Stimulated activated CD4-positive, alpha-beta T cell treated with anti-CD3 and anti-CD28 coated beads, Interleukin-4, amount 100 ng/mL, for 1 hour (primary cell): ENCODE results near the gene NHEJ1.
A peak's percentile ranks its signal among the peaks of the same experiment; 100 is the strongest.

Experiments used
- DNase-seq: peaks from one replicate; pipeline ENCODE4 v3.0.0-alpha.2; 2020

The NHEJ1 gene

GRCh38 chr2:219182331-219183150 is 21.9 kb upstream of the NHEJ1 start:
- DNase-seq: no peak

DNA sequence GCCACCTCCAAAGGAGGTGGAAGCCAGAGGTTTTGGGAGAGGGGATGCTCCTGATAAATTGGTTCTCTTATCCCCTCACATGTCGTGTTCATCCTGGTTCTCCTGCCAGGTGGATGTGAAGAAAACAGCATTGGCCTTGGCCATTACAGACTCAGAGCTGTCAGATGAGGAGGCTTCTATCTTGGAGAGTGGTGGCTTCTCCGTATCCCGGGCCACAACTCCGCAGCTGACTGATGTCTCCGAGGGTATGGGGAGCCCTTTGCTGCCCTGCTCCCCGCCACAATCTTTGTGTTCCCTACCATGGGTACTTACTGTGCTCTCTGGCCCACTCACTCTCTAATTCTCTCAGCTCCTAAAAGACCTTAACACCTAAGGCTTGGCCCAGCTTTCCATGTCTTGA is 20.9 kb upstream of the NHEJ1 start:
- DNase-seq: no peak

DNA sequence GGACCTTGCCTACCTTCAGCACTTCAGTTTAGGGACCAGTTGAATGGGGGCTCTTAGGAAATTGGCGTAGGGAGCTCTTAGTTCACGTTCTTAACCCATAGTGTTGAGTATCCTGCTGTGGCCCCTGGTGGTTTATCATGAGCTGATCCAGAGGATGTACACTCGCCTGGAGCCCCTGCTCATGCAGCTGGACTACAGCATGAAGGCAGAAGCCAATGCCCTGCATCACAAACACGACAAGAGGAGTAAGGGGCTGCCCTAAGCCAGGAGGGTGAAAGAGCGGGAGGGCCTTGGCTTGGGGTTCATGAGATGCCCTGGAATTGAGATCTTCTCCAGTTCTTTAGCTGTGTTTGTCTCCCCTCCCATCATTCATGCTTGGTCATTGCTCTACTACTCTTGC is 20.3 kb upstream of the NHEJ1 start:
- DNase-seq: no peak

GRCh38 chr2:219179601-219180465 is 19.2 kb upstream of the NHEJ1 start:
- no peak for DNase-seq

- peak; percentile 42 for DNase-seq
Observed at GRCh38 chr2:219178377-219179175, 18.0 kb upstream of the NHEJ1 start.

DNA sequence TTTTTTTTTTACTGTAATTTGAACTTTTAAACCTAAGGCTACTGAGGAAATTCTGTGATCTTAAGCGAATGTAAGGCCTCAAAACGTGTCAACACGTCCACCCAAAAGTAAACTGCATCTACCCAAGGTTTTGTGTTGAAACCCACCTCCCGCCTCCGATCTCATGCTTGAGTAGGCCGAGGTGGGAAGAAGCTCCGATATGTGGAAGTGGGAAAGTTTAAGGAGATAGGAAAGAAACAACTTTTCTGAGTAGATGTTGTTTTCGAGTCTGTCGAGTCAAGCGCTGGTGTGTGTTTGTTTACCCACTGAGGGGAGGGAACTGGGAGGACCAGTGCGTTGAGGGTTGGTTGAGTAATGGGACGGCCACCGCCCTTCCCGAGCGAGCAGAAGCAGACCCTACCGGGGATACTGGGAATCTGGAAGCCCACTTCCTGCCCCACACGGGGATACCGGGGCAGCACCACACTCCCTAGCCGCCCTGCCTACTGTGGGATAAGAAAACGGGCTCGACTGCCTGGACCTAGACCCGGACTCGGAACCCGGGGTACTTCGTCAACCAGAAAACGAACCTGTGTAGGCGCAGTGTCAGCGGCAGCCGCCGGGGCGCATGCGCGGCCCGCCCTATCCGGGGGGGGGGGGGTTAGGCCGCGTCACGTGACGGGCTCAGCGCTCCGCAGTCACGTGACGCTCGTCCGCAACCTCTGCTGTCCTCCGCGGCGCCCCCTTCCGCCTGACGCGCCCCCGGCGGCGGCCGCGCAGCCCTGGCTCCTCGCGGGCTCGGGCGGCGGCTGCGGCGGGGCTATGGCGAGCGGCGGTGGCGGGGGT is 17.1 kb upstream of the NHEJ1 start, which contains the start of gene RETREG2:
Gene RETREG2, plus strand, starts transcription at position 724 of the 825 bp plus-strand sequence. Its CDS starts 78 bp downstream, at position 802.
- peak; percentile 79 for DNase-seq

DNA sequence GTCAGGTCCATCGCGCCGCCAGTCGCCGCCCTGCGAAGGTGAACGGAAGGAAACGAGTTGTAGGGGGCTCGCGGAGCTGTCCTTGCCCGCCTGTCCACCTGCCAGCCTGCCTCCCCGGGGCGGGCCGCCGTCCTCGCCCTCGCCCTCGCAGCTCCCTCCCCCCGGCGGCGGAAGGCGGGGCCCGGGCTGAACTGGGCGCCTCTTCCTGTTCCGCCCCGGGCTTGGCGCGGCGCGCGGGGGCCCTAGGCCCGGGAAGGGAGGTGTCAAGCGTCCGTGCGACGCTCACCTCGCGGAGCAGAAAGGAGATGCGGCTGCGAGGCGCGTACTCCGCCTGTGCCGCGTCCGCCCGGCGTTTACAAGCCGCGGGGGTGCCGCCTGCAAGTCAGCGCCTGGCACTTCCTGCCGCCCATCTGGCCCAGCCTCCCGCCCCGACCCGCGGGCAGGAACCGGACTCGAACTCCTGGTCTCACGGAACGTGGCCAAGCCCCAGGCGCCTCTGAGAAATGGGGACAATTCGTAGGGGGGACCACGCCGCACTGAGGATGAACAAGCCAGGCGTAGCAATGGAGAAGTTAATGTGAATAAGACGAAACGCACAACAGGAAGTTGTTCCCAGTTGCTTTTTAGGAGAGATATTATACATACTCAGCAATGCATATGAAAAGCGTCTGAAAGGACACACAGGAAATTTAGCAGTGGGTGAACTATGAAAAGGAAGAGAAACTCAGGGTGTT is 16.4 kb upstream of the NHEJ1 start, which contains the start of gene CNPPD1:
Gene CNPPD1, minus strand, starts transcription at position 108 of the 734 bp plus-strand sequence. Its CDS starts 97 bp downstream, at position 11.
- DNase-seq: peak; percentile 88

DNA sequence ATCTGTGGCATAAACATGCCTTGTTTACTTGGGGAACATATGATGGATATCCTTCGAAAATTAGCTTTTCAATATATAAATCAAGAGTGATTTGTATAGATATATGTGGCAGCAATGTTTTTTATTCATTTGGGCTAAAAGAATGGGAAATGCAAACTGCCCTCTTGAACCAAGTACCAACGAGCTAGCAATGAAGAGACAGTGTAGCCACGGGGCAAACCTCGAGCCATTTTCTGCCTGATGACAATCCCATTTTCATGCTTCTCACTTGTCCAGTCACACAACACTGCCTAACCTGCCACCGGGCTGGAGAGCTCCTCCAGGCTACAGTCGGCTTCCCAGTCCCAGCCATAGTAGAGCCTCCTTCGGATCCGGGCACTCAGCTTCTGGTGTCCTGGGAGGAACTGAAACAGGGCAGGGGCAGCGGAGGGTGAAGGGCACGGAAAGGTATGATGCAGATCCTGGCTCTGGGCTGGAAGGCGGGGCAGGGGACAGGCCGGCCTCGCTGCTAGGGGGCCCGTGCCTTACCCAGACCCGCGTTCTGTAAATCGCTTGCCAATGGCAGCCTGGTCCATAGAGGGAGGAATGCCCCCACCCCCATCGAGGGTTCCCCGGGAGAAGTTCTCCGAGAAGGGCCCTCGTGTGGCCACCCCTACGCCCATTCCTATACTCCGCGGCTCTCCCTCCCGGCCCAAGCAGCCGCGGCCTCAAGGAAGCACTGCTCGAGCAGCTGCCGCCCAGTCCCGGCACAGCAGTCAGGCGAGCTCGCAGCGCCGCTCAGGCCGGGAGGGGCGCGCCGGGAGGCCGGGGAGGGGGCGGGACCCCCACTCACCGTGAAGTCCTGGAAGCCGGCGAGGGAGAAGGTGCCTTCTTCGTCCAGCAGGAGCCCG is 15.6 kb upstream of the NHEJ1 start:
- DNase-seq: peak; percentile 38

DNA sequence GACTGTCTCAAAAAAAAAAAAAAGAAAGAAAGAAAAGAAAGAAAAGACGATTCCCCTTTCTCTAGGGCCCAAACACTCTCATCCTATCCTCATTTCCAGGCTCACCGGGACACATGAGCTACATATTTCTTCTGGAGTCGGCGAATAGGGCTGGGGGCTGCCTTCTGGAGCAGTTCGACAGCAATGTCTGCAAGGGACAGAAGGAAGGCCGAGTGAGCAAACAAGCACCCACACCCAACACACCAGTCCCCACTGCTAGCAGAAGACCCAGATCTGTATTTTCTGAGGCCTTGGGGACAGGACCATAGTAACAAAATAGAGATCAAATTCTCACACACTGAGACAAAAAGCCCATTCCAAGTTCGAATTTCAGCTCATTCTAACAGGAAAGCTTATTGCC is 14.9 kb upstream of the NHEJ1 start:
- DNase-seq: no peak

DNA sequence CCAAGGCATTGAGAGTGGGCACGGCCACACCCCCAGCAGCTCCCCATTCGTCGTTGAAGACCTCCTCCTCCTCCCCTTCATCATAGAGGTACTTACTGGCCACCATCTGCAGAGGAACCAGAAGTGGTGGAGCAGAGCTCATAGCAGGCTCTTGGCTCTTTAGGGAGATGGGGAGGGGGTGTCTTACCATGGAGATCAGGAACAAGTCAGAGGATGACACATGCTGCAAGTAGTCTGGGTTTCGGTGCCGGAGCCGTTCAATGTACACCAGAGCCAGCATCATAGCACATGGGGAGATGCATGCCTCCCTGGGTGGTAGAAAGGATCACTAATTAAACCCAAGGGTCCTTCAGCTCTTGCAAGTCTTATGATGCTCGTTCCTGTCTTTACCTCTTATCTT is 14.2 kb upstream of the NHEJ1 start:
- DNase-seq: no peak

GRCh38 chr2:219174146-219174545 is 13.5 kb upstream of the NHEJ1 start:
- no peak for DNase-seq

DNA sequence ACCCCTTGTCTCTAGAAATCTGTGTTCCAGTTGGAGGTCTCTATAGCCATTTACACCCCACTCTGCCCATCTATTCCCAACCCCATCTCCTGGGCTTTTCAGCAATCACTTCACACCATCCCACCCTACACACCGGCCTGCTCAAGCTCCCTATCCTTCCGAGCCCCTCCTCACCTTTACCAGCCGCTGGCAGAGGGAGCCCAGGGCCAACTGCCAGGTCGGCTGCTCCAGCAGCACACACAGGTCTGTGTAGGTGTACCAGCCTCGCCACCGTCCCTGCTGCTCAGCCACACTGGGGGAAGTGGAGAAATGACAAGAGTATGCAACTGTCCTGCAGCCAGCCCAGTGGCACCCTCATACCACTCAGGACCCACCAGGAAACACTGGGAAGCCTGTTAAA is 12.6 kb upstream of the NHEJ1 start:
- DNase-seq: no peak

- DNase-seq: no peak
Observed at GRCh38 chr2:219172231-219173154, 11.9 kb upstream of the NHEJ1 start.

DNA sequence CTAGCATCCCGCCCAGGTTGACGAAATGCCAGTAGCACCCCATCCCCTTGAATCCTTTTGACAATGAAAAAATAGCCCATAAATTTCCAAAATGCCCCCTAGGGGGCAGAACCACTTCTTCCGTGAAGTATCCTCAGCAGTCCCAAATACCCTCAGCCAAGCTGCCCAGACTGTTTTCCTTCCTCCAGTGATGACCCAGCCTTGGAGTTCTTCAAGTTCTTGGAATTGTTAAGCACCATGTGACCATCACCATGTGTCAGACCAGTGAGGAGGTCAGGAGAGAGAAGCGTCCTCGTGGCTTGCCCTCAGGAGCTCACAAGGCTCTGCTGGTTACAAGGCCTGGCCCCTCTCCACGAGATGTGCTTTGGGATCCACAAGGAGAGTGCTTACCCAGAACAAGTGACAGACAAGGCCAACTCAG is 10.6 kb upstream of the NHEJ1 start:
- DNase-seq: no peak

DNA sequence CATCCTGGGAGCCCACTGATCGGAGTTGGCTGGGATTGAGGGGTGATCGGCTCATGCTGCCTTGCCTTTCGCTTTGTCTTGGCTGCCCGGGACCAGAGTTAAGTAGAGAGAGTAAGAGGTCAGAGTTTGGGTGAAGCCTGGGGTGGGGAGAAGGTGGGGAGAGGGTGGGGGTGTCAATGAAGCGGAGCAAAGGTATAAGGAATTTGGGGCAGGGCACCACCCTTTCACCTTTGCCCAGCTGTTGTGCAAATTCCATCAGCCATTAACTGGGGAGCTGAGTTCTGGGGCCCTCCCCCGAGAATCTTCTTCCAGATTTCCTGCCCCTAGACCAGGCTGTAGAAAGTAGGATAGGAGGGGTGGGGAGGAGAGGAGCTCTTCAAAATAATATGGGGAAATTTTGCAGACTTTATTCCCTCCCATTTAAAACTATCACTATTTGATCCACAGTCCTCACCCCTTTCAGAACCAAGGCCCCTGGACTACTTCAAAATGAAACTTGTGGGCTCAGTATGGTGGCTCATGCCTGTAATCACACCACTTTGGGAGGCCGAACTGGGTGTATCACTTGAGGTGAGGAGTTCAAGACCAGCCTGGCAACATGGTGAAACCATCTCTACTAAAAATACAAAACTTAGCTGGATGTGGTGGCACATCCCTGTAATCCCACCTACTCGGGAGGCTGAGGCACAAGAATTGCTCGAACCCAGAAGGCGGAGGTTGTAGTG is 9.5 kb upstream of the NHEJ1 start, which contains the start of gene SLC23A3:
Gene SLC23A3, minus strand, starts transcription at position 100 of the 725 bp plus-strand sequence. Its CDS starts 45 bp downstream, at position 55.
- DNase-seq: no peak

GRCh38 chr2:219168932-219169331 is 8.3 kb upstream of the NHEJ1 start:
- no peak for DNase-seq

DNA sequence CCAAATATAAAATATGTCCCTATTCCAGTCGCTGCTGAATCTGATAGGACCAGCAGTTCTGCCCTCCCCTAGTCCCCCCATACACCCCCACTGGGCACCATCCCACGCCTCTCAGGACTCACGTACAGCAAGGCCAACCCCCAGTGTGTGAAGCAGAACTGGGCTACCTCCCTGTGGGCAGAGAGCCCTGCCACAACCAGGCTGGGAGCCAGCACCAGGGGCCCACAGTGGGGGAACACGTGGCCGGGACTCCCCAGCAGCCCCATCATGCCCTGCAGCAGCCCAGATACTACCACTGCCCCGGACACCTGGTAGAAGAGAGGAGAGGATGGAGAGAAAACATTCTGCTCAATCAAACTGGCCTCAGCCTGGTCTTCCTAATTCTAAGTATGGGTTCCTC is 7.9 kb upstream of the NHEJ1 start:
- DNase-seq: no peak

DNA sequence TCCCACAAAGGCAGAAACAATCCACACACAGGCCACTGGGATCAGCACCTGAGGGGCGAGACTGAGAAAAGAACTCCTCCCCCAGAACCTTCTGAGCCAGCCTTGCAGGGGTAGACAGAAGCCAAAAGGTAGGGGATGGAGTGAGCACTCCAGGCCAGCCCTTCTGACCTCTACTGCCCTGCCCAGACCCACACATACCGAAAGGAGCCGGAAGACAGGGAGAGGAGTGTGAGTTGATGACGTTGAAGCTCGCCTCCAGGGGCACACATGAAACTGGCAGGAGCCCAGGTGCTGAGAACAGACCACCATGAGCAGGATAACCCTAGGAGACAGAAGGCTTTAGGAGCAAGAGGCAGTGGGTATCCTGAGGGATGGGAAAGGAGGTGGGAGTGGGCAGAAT is 7.4 kb upstream of the NHEJ1 start:
- DNase-seq: no peak
